Dedifferentiated amniotic fluid mesenchymal stem cell (primary cell): ENCODE measurements around the gene FCN2.

Experiments
- DNase-seq: peaks from one replicate; pipeline ENCODE4 v3.0.0-alpha.2; 2016; ENCODE audit errors: extremely low spot score

FCN2 gene

DNA sequence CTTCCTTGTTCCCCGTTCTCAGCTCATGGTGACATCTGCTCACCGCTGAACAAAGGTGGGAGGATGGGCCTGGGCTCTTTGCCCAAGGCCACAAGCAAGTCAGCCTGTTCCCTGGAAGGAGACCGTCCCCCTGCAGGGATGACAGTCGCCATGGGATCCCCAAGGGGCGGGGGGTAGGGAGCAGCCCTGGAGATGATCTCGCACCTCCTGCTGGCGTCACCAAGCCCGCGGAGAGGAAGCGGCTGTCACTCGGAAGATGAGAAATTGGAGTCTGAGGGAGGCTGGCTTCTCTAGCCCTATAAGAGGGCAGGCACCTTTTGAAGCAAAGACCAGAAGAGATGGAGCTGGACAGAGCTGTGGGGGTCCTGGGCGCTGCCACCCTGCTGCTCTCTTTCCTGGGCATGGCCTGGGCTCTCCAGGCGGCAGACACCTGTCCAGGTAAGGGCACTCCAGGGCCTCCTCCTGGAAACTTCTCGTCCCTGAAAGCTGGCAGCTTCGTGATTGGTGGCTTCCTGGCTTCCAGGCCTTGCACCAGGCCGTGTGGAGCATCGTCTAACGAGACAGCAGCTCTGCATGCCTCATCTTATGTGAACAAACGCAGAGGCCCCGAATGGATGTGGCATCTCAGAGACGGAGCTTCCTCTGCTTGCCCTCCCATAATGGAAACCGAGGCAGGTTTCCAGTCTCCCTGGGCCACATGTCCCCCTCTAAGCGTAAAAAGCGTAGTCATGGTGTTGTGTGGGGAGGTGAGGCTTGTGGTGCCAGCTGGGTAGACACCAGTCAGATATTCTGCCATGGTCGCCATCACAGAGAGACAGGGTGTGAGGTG lies at the start of gene FCN2:
FCN2 (plus strand) TSS at position 327 of the 829 bp plus-strand sequence; CDS start at position 339, 12 bp downstream.
- DNase-seq = no peak

DNA sequence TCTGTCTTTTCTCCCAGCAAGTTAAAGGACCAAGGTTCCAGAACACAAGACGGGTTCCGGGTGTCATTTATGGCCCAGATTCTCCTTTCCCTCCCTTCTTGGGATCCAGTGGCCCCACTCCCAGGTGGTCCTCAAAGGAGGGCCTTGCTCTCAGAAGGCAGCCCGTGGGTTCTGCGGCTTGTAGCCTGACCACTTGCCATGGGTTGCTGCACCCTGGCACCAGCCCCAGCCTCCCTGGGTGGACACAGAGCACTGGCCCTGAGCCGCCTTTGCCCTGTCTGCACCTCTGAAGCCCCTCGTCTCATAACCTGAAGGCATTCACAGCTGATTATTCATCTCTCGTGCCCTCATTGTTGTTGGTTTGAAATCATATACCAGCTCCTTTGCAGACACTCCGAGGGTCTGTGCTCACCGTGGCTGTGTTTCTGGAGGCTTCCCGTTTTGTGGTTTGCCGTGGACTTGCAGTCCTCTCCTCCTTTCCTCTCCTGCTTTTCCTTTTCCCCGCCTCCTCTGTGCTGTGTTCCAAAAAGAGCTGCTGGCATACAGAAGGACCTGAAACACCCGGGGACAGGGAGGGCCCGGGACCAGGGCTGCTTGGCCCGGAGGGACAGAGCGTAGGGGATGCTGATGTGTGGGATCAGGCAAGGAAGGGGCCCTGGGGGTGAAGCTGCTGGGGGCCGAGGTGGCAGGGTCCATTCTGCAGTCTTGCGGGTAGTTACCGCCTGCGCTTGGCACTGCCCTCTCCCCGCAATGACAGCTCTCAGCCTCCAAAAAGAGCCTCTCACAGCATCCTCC lies 49.5 kb upstream of the FCN2 start:
- no peak for DNase-seq

DNA sequence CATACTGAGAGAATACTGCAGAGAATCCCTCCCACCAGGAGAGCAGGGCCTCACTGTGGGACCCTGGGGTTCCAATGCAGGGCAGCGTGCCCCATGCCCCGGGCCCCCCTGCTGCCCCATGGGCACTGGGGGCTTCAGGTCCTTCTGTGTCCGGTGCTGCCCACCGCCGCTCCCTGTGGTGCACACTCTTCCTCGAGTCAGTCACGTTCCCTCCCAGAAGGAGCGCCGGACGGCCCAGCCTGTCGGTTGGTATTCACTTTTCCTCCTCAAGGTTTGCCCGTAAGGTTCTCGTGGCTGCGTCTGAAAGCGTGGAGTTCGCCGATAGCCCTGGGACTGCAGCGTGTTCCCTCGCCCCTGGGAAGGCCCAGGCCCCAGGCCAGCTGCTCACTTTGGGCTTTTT lies 48.1 kb upstream of the FCN2 start:
- no peak for DNase-seq

DNA sequence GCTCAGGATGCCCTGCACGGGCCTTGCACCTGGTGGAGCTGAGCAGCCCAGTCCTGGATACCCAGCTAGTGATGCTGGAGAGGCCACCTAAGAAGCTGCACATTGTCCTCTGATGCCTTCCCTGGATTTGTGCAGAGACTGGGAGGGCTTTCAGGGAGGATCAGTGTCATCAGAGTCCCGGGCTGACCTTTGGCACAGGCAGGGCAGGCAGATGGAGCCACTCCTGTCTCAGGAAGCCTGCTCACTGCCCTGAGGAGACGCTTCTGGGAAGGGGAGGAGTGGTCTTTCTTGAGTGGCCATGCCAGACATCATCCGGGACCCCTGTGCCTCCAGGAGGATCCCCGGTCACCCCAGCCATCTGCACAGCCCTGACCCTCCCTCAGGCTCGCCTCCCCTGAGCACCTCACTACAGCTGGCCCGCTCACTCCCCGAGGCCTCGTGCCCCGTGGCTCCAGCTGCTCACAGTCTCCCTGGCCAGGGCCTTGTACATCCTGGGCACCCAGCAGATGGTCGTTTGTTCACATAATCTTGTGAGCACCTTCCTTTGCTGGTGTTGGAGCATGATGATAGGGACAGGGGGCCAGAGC lies 47.2 kb upstream of the FCN2 start:
- no peak for DNase-seq

DNA sequence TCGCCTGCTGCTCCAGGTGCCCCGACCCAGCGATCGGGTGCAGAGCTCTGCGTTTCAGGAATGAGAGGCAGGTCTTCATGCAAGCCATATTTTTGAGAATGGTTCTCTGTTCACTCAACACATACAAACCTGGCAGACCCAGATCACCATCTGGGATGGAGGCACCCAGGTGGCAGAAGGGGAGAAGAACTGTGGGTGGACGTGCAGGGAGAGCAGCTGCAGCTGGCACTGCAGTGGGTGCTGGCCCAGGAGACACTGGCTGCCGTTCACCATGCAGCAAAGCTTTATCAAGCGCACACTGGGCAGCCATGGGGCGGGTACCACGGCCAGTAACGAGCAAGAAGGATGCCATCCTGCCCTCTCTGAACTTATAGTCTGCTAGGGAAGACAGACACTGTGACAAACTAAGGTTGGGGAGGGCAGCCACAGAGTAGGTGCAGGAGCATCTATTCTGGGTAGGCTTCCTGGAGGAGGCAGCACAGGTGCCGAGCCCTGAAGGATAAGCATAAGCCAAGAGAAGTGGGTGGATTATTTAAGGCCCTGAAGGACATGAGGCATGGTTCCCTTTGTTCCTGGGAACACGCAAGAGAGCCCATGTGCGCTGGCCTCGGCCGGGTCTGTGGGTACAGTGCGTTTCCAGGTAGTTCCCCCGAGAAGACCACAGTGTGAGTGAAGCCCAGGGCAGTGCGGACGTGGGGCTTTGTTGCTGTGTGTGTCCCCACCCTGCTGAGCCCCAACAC lies 46.2 kb upstream of the FCN2 start:
- DNase-seq = no peak

DNA sequence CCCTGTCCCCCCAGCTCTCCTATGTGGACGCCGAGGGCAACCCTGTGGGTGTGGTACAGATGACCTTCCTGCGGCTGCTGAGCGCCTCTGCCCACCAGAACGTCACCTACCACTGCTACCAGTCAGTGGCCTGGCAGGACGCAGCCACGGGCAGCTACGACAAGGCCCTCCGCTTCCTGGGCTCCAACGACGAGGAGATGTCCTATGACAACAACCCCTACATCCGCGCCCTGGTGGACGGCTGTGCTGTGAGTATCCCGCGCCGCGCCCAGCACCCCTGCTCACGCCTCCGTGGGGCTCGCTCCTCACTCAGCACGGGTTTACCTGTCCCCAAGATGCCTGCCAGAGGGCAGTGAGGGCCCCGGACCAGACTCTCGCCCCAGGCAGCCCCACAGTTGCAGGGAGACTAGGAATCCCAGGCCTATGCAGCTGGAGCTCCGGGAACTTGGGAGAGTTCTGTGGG lies 45.6 kb upstream of the FCN2 start:
- DNase-seq = no peak

DNA sequence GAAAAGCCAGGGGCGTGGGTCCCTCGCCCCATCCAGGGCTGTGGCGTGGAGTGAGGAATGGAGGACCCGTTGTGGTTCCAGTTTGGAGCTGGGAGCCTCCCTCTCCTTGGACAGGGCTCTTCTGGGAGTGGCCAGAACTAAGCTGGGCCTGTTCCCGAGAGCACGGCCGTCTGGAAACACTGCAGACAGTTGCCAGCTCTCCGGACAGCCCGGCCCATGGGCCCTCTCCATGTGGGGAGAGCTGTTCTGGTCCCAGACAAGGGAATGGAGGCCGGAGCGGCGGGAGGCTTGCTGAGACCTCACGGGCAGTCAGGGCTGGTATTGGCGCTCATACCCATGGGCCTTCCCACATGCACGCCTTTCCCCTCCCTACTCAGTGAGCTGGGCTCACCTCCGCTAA lies 45.2 kb upstream of the FCN2 start:
- DNase-seq = no peak

DNA sequence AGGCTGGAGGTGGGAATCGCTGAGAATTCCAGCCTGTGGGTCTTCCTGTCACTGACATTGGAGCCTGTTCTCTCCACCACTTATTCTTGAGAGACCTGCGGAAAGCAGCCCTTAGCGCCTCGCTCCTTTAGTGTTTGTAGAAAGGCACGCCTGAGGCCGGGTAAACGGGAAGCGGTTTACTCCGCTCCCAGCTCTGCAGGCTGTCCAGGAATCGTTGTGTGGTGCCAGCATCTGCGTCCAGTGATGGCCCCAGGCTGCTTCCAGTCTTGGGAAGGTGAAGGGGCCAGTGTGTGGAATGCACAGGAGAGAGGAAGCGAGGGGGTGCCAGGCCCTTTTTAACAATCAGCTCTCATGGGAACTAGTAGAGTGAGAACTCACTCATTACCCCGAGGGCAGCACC lies 44.6 kb upstream of the FCN2 start:
- DNase-seq = no peak

DNA sequence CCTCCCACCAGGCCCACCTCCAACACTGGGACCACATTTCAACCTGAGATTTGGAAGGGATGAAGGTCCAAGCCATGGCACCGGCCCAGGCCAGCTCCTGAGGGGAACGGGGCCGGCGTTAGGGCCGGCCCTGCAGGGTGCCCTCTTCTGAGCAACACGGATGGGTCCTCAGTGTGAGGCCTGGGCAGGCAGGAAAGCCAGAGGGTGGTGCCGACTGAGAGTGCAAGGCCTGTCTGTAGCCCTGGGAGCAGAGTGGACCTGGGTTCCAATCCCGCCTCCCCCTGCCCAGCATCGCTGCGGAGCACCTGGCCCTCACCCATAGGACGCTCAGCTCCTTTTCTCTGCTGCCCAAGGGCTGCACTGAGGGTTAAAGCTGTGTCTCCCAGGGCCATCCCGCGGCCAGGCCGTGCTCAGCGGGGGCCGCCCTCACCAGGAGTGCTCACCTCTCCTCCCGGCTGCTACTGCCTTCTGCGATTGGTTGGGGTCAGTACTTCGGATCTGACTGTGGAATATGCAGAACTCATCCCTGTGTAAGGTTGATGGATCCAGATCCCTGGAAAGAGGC lies 44.1 kb upstream of the FCN2 start:
- no peak for DNase-seq

DNA sequence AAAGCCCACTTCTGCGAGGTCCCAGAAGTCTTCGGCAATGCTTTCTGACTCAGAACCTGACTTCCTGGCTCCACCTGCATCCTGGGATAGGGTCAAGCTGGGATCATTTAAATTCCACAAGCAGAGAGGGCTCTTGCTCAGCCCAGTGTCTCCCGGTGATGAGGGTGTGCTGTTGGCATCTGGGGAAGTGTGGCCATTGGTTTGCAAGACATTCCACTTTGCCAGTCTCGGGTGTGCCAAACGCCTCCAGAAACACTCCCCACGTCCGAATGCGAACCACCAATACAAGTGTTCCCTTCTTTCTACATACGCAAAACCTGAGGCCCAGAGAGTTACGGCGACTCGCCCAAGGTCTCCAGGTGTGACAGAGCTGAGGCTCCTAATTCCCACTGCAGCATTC lies 43.1 kb upstream of the FCN2 start:
- DNase-seq = no peak

DNA sequence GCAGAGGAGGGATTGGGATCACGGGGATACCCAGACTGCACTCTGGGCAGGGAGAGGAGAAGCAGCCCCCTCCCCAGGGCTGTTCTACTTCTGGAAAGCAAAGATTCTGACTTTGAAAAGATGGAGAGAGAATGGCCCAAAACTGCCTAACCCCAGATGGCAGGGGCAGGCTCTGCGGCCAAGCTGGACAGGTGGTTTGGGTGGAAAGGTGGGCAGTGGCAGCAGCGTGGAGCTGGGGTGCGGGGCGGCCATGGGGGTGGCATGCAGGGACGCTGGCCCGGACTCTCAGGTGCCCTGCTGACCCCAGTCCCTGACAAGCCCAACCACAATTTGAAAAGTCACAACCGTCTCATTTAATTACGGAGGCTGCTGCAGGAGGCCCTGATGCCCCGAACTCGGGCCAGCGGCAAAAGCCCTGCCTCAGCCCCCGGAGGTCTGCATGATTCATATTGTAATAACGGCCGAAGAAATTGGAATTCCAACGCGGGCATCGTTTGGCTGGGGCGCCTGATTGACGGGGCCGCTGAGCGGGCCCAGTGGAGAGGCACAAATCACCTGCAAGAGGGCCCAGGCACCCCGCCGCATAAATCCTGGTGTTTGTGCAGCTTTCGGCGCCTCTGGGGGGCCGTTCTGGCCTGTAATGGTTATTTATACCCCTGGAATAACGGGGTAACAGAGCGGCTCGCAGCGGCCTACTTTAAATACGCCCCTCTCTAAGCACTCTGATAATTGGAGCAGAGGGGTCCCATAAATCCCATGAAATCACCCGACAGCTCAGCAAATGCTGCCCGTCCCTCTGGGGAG lies 41.8 kb upstream of the FCN2 start:
- no peak for DNase-seq

DNA sequence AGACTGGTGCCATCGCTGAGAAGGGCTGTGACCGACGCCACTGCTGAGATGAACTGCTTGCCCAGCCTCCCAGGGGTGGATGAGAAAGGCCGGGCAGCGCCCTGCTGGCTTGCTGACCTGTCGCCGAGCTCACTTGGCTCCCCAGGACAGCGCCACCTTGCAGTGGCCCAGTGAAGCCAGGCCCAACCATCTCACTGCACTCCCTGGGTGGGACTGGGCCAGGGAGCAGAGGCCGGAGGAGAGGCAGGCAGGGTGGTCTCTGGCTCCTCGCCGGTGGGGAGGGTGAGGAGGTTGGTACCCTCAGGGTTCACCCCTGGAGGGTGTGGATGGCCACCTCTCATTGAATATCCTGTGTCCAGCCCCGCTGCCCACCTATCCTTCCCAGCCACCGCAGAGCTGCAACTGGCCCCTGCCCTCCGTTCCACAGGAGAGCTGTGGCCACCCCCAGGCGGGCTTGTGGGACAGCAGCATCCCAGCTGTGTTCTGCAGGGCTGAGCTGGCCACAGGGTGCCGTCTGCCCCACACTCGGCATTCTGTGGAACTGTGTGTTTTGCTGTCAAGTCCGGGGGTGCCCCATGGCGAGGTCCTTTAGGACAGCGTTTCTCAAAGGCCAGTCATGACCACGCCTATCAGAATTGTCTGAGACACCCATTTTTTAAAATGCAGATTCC lies 41.0 kb upstream of the FCN2 start:
- DNase-seq = no peak

DNA sequence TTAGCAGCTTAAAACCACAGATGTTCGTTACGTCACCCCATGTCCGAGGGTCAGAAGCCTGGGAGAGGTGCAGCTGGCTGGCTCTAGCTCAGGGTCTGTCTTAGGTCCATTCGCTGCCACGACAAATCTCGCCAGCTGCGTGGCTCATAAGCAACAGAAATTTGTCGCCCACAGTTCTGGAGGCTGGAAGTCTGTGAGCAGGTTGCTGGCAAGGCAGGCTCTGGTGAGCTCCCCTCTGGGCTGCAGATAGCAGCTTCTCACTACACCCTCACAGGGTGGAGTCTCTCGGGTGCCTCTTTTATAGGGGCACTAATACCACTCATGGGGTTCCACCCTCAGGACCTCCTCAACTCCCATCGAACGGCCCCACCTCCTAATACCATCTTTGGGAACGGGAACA lies 40.1 kb upstream of the FCN2 start:
- no peak for DNase-seq

DNA sequence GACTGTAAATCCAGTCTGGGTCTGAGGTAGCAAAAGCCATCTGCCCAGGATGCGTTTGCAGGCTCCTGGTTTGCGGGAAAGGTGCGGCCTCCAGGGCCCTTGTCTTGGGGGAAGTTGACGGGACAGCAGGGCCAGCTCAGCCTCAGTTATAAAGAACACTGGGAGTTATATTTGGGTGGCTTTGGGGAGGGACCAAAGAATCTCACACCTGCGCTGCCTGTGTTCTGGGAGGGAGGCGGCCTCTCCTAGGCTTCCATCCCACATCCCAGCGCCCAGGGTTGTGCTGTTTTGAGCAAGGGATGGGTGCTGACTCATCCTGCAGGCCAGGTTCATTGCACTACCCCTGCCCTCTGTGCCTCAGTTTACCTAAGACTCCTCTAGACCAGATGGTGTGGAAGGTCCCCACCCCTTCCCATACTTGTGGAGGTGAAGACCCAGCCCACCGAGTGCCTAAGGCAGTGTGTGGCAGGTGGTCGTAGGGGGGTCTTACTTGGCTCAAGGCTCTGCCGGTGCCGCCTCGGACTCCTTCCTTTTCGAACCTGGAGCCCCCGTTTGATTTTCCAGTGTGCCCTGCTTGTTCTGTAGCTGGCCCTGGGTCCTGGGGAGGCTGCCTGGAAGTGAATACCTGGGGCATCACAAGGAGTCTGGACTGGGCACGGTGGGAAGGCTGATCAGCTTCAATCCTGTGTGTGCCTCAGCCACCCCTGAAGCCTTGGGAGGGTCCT lies 39.3 kb upstream of the FCN2 start:
- DNase-seq = no peak

DNA sequence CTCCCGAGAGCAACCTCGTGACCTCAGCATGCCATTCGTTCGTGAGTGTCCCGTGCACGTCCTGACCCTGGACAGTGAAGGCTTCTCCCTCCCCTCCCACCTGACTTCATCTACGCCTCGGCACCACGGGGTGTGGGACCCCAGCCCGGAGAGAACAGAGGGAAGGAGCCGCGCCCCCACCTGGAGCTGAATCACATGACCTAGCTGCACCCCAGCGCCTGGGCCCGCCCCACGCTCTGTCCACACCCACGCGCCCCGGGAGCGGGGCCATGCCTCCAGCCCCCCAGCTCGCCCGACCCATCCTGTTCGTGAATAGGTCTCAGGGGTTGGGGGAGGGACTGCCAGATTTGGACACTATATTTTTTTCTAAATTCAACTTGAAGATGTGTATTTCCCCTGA lies 38.3 kb upstream of the FCN2 start:
- DNase-seq = no peak

DNA sequence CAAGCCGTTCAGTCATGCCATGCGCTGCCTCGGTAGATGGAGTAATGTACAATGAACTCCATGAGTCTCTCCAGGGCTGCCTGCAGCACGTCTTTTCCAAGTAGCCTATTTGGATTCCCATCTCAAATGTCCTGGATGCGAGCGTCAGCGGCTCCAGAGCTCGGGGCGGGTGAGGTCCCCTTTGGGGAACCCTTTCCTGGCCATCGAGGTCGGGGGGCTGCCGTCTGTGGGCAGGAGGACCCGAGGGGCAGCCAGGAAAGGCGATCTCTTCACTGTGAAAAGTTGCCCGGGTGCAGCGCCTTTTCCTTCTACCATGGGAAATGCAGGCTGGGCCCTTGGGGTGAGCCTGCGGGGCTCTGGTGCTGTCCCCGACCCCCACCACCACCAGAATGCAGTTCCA lies 36.9 kb upstream of the FCN2 start:
- DNase-seq = no peak

DNA sequence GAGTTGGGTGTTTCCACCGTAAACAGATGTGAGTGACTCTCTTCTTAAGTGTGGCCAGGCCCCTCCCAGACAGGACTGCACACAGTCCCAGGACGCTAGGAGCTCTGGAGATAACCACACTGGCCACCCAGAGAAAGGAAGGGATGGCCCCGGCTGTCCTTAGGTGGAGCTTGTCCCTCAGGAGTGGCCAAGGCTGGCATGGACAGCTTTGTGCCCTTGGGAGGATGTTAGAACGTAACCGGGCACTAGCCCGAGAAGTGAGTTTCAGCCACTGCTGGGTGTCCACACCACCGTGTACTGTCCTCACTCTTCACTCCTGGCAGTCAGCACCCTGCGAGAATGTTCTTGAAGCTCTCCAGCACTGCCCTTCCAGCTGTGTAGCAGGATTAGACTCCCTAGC lies 35.8 kb upstream of the FCN2 start:
- no peak for DNase-seq

DNA sequence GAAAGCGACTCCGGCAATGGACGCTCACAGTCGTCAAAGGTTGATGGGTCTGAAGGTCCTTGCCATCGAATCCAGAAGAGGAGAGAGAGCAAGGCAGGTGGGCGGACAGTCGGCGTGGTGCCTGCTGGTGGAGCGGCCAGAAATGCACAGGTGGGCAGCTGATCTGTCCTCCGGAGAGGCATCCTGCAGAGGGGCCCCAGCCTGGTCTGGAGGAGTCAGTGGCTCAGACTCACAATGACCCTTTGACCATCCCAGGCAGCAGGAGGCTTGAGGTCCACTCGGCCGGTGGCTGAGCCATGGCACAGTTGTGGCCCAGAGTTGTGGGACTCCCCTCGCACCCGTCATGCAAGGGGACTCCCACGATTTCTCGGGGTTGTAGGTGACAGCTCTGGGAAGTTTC lies 34.4 kb upstream of the FCN2 start:
- no peak for DNase-seq

DNA sequence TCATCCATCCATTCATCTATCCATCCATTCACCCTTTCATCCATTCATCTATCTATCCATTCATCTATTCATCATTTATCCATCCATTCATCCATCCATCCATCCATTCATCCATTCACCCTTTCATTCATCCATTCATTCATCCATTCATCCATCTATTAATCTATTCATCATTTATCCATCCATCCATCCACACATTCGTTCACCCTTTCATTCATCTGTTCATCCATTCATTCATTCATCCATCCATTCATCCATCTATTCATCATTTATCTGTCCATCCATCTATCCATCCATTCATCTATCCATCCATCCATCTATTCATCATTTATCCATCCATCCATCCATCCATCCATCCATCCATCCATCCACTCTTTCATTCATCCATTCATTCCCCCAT lies 33.9 kb upstream of the FCN2 start:
- DNase-seq = no peak

DNA sequence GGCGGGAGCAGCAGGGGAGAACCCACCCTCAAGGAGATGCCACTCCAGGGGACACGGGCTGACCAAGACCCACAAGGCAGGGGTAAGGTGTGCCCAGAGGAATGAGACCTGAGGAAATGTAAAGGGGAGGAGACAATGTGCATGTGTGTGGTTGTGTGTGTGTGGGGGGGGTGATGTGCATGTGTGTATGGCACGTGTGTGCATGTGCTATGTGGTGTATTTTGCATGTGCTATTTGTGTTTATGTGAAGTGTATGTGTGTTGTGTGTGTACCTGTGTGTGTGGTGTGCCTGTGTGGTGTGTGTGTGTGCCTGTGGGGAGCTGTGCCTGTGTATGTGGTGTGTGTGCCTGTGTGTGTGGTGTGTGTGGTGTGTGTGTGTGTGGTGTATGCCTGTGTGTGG lies 33.5 kb upstream of the FCN2 start:
- no peak for DNase-seq
